NT2/D1 (cell line): Measurements from ENCODE around the gene LZTS3.

Experiments
- DNase-seq: peaks from one replicate; pipeline ENCODE4 v3.0.0-alpha.2; 2011; ENCODE audit warnings: low read depth, low spot score
- H3K27me3 ChIP-seq: 2 replicates; pipeline ENCODE4 v1.6.0; 2011; ENCODE audit warnings: mild to moderate bottlenecking; ENCODE audit not compliant: insufficient read length, insufficient read depth
- H3K36me3 ChIP-seq: 2 replicates; pipeline ENCODE4 v1.6.1; 2011; ENCODE audit warnings: mild to moderate bottlenecking, low read length, mixed read lengths; ENCODE audit not compliant: insufficient read depth, insufficient read length
- H3K4me1 ChIP-seq: 2 replicates; pipeline ENCODE4 v1.5.1; 2011; ENCODE audit not compliant: insufficient read depth, insufficient read length
- H3K4me3 ChIP-seq: 2 replicates; pipeline ENCODE4 v1.5.1; 2011; ENCODE audit warnings: low read depth; ENCODE audit not compliant: insufficient read length
- H3K9ac ChIP-seq: 2 replicates; pipeline ENCODE4 v1.6.0; 2011; ENCODE audit warnings: low read depth; ENCODE audit not compliant: insufficient read length
- H3K9me3 ChIP-seq: 2 replicates; pipeline ENCODE4 v1.5.1; 2011; ENCODE audit warnings: mild to moderate bottlenecking, low read length; ENCODE audit not compliant: insufficient read depth
- SUZ12 ChIP-seq: IDR thresholded peaks from 2 replicates; pipeline ENCODE4 v1.6.1; 2011; ENCODE audit not compliant: insufficient read length, insufficient read depth; ENCODE audit errors: extremely low read depth
- YY1 ChIP-seq: IDR thresholded peaks from 2 replicates; pipeline ENCODE4 v1.6.1; 2011; ENCODE audit not compliant: insufficient read length, insufficient read depth
- ZNF274 ChIP-seq: IDR thresholded peaks from 2 replicates; pipeline ENCODE4 v1.6.1; 2011; ENCODE audit warnings: mild to moderate bottlenecking, low read depth, low read length

The LZTS3 gene

GRCh38 chr20:3177746-3178485, 4.6 kb upstream of the LZTS3 start:
- Histone ChIP-seq H3K9ac (no peak overlapping the region), H3K27me3 (no peaks in the 10 kb centered on the region), H3K36me3 (peaks cover 3% of the 10 kb centered on the region), H3K4me1 (peaks cover 2% of the 10 kb centered on the region), H3K4me3 (no peak overlapping the region), H3K9me3 (no peaks in the 10 kb centered on the region)
- no peak for DNase-seq
- no peak for TF ChIP-seq ZNF274
- TF ChIP-seq YY1 = no peak
- TF ChIP-seq SUZ12 = no peak

- peaks cover 10% of the 10 kb centered on the region for H3K4me1 ChIP-seq
- H3K27me3 ChIP-seq = no peaks in the 10 kb centered on the region
- TF ChIP-seq ZNF274 (no peak), YY1 (no peak), SUZ12 (no peak)
- peak overlapping the region; percentile 97 for H3K9ac ChIP-seq
- DNase-seq = no peak
- peaks cover 3% of the 10 kb centered on the region for H3K36me3 ChIP-seq
- peak overlapping the region; percentile 83 for H3K4me3 ChIP-seq
- H3K9me3 ChIP-seq = no peaks in the 10 kb centered on the region
These were observed 1.9 kb upstream of the LZTS3 start for GRCh38 chr20:3175270-3175669.

- peak overlapping the region; percentile 97 for H3K9ac ChIP-seq
- no peak for TF ChIP-seq YY1
- TF ChIP-seq SUZ12 = no peak
- no peak for TF ChIP-seq ZNF274
- DNase-seq = peak; percentile 63
These were observed 1.3 kb upstream of the LZTS3 start for GRCh38 chr20:3174442-3175261.

GRCh38 chr20:3173610-3174441, 477 bp upstream of the LZTS3 start:
- H3K9me3 ChIP-seq = no peaks in the 10 kb centered on the region
- peak overlapping the region; percentile 83 for H3K4me3 ChIP-seq
- H3K9ac ChIP-seq = peak overlapping the region; percentile 97
- TF ChIP-seq YY1 = no peak
- H3K4me1 ChIP-seq = peaks cover 14% of the 10 kb centered on the region
- peaks cover 4% of the 10 kb centered on the region for H3K27me3 ChIP-seq
- DNase-seq = peak; percentile 85
- H3K36me3 ChIP-seq = peaks cover 3% of the 10 kb centered on the region

More at GRCh38 chr20:3174442-3175261, 1.3 kb upstream of the LZTS3 start:
- Histone ChIP-seq H3K27me3 (no peaks in the 10 kb centered on the region), H3K36me3 (peaks cover 3% of the 10 kb centered on the region), H3K4me3 (peak overlapping the region; percentile 83), H3K4me1 (peaks cover 10% of the 10 kb centered on the region), H3K9me3 (no peaks in the 10 kb centered on the region)

GRCh38 chr20:3172126-3172932, 1.0 kb downstream of the LZTS3 start:
- no peak for DNase-seq
- TF ChIP-seq ZNF274 (no peak), SUZ12 (no peak), YY1 (no peak)
- H3K9me3 ChIP-seq = no peaks in the 10 kb centered on the region
- H3K4me3 ChIP-seq = peak overlapping the region; percentile 72
- H3K36me3 ChIP-seq = no peaks in the 10 kb centered on the region
- H3K4me1 ChIP-seq = peaks cover 18% of the 10 kb centered on the region
- H3K27me3 ChIP-seq = peaks cover 5% of the 10 kb centered on the region
- H3K9ac ChIP-seq = peak overlapping the region; percentile 76

- Histone ChIP-seq H3K27me3 (peaks cover 5% of the 10 kb centered on the region), H3K4me3 (no peak overlapping the region), H3K9me3 (no peaks in the 10 kb centered on the region), H3K9ac (peak overlapping the region; percentile 11), H3K36me3 (no peaks in the 10 kb centered on the region), H3K4me1 (peaks cover 18% of the 10 kb centered on the region)
- TF ChIP-seq YY1 = no peak
- TF ChIP-seq ZNF274 = no peak
- no peak for TF ChIP-seq SUZ12
- no peak for DNase-seq
These were observed 1.8 kb downstream of the LZTS3 start for GRCh38 chr20:3171391-3172125.
